A549 (cell line): Measurements from ENCODE around the gene CHST11. TPM values are rescaled to one million over a fixed set of nuclear protein-coding genes. Genes with fewer than 3 reads are reported as not detected.

Source experiments
- ATAC-seq, 2 experiments: fragments of 200-7000 bp in 1 of 2; fragments of >200 bp in 1 of 2; cut with Nextera tagmentation in 1 of 2; cut with Tn5 transposase in 1 of 2; 3 replicates each; pipeline versions ENCODE4 v1.8.0 to v1.9.1; 2018 to 2020; ENCODE audit warnings: mild to moderate bottlenecking in 1 of 2, moderate library complexity in 1 of 2
- CTCF ChIA-PET: fragments of 300-600 bp; sonication (Branson Sonifier 250); formaldehyde crosslinking; extraction: SDS; loops from one replicate; lab custom pipeline; 2021; ENCODE audit warnings: antibody characterized with exemption, inconsistent platforms; lab: Yijun Ruan, JAX
- POLR2A ChIA-PET: fragments of 350-600 bp; formaldehyde crosslinking; extraction: SDS; loops from one replicate; lab custom pipeline; 2021; ENCODE audit warnings: antibody characterized with exemption, inconsistent platforms; lab: Yijun Ruan, JAX
- DNase-seq, 2 experiments: peaks; one replicate each; pipeline versions ENCODE4 v3.0.0 to v3.0.0-alpha.2; 2011 to 2016; ENCODE audit warnings: low read depth in 1 of 2, low spot score in 1 of 2
- FAIRE-seq: peaks from 2 replicates; lab custom pipeline; 2011; peaks lifted over from hg19 to GRCh38; lab: Jason Lieb, UNC
- H3K27ac ChIP-seq, 2 experiments: fragments of >200 bp; sonication (Bioruptor Twin); formaldehyde crosslinking; 3 replicates each; pipeline ENCODE4 v1.5.1; 2016 to 2017
- H3K4me1 ChIP-seq: fragments of >200 bp; sonication (Bioruptor Twin); formaldehyde crosslinking; 3 replicates; pipeline ENCODE4 v1.6.1; 2016
- H3K4me2 ChIP-seq: fragments of >200 bp; sonication (Bioruptor Twin); formaldehyde crosslinking; 3 replicates; pipeline ENCODE4 v1.6.1; 2016
- H3K4me3 ChIP-seq: fragments of >200 bp; sonication (Bioruptor Twin); formaldehyde crosslinking; 3 replicates; pipeline ENCODE4 v1.5.1; 2016
- H3K9me3 ChIP-seq: fragments of >200 bp; sonication (Bioruptor Twin); formaldehyde crosslinking; 3 replicates; pipeline ENCODE4 v1.6.1; 2016
- ATOH8 ChIP-seq: fragments of 250-450 bp; sonication (Bioruptor Pico); IDR thresholded peaks from 2 replicates; pipeline ENCODE4 v1.5.0; 2020; ENCODE audit warnings: low read depth, mild to moderate bottlenecking, moderate library complexity
- CEBPB ChIP-seq, 2 experiments: fragments of >200 bp in 1 of 2; sonication (Bioruptor Twin) in 1 of 2; formaldehyde crosslinking in 1 of 2; IDR thresholded peaks; 2 replicates each; pipeline ENCODE4 v1.6.1; 2012 to 2016
- CHD2 ChIP-seq: fragments of 150-350 bp; IDR thresholded peaks from 2 replicates; pipeline ENCODE4 v1.6.1; 2014; ENCODE audit warnings: low read length; ENCODE audit not compliant: partially characterized antibody
- CTCF ChIP-seq: fragments of >200 bp; sonication (Bioruptor Twin); formaldehyde crosslinking; IDR thresholded peaks from 3 replicates; pipeline ENCODE4 v1.5.1; 2016
- EHF ChIP-seq: fragments of 250-450 bp; sonication (Bioruptor Pico); IDR thresholded peaks from 2 replicates; pipeline ENCODE4 v1.5.0; 2020; ENCODE audit warnings: mild to moderate bottlenecking
- ELK1 ChIP-seq: fragments of 150-350 bp; IDR thresholded peaks from 2 replicates; pipeline ENCODE4 v1.6.1; 2014; ENCODE audit warnings: low read depth, mild to moderate bottlenecking, low read length
- FOXS1 ChIP-seq: fragments of 250-450 bp; sonication (Bioruptor Pico); IDR thresholded peaks from 2 replicates; pipeline ENCODE4 v1.5.0; 2020; ENCODE audit warnings: mild to moderate bottlenecking, moderate library complexity
- GATA3 ChIP-seq: IDR thresholded peaks from 2 replicates; pipeline ENCODE4 v1.6.1; 2012; ENCODE audit warnings: borderline replicate concordance
- HDAC2 ChIP-seq: fragments of 200-600 bp; sonication (generic); IDR thresholded peaks from 2 replicates; pipeline ENCODE4 v1.6.1; 2016
- HOXB13 ChIP-seq: fragments of 250-450 bp; sonication (Bioruptor Pico); IDR thresholded peaks from 2 replicates; pipeline ENCODE4 v1.5.0; 2020; ENCODE audit warnings: low read depth, mild to moderate bottlenecking, moderate library complexity
- JUNB ChIP-seq: fragments of >200 bp; sonication (Bioruptor Twin); formaldehyde crosslinking; IDR thresholded peaks from 2 replicates; pipeline ENCODE4 v1.6.1; 2016
- KDM5A ChIP-seq: fragments of 200-600 bp; sonication (generic); IDR thresholded peaks from 2 replicates; pipeline ENCODE4 v1.6.1; 2016; ENCODE audit warnings: antibody characterized with exemption, mild to moderate bottlenecking
- PBX3 ChIP-seq: IDR thresholded peaks from 2 replicates; pipeline ENCODE4 v1.6.1; 2012
- RFX5 ChIP-seq: fragments of 450-650 bp; IDR thresholded peaks from 2 replicates; pipeline ENCODE4 v1.7.1; 2014; ENCODE audit warnings: antibody characterized with exemption, mild to moderate bottlenecking, moderate library complexity
- RNF2 ChIP-seq: fragments of 200-600 bp; sonication (generic); IDR thresholded peaks from 2 replicates; pipeline ENCODE4 v1.6.1; 2016; ENCODE audit warnings: low read depth, mild to moderate bottlenecking, antibody characterized with exemption, moderate library complexity, borderline replicate concordance
- TP53 ChIP-seq: fragments of 250-450 bp; sonication (Bioruptor Pico); IDR thresholded peaks from 2 replicates; pipeline ENCODE4 v1.5.0; 2021; ENCODE audit warnings: mild to moderate bottlenecking, moderate library complexity
- ZC3H11A ChIP-seq: fragments of 450-650 bp; IDR thresholded peaks from 2 replicates; pipeline ENCODE4 v1.6.1; 2014; ENCODE audit warnings: antibody characterized with exemption, mild to moderate bottlenecking
- ZNF302 ChIP-seq: fragments of 250-450 bp; sonication (Bioruptor Pico); IDR thresholded peaks from 2 replicates; pipeline ENCODE4 v1.9.0; 2021; ENCODE audit warnings: inconsistent platforms, mild to moderate bottlenecking, moderate library complexity
- WGBS: methylation state at CpG from one replicate; pipeline ENCODE4 v1.1.6; 2017; ENCODE audit errors: missing lambda C conversion rate; 5-methylcytosine and 5-hydroxymethylcytosine counted together
- polyA plus RNA-seq, 4 experiments: library from polyadenylated mRNA; depleted of rRNA in 3 of 4; stranded (reverse); fragments of >200 nt; fragmentation: RNase III in 1 of 4; extraction: RNeasy Plus Mini Kit Qiagen cat#74134 plus additional on column Dnase treatment in 1 of 4; gene quantifications; 2 replicates in 3 of 4; 3 replicates in 1 of 4; pipeline ENCODE4 v1.2.3, GENCODE V29; 2011 to 2017

CHST11 gene
- polyA plus RNA-seq, 2 of the 4 experiments (the other 2 are of a cell fraction) = 19.2 to 21.8 TPM

- DNase-seq (no peak), FAIRE-seq (no peak), ATAC-seq (peak in 1 of 2 experiments; percentile 22; a peak in 2 of 6 replicates)
- ChIA-PET POLR2A (no interaction called here), CTCF (no interaction called here)
- 0 out of 3 replicates have a peak, but pooled peaks cover 13% of the 10 kb centered on the region for H3K4me1 ChIP-seq
- no peak overlapping the region for H3K27ac ChIP-seq
- TF ChIP-seq HDAC2 (no peak), JUNB (no peak), RFX5 (no peak), TP53 (CRISPR knock-in tag) (no peak), CHD2 (no peak), CTCF (no peak), ZNF302 (CRISPR knock-in tag) (no peak), ELK1 (no peak), RNF2 (no peak), GATA3 (no peak), CEBPB (IDR thresholded peaks at IDR 0.05) (no peak)
- no peak overlapping the region for H3K4me3 ChIP-seq
- H3K4me2 ChIP-seq = no peak overlapping the region
- WGBS = 74% methylated on average over 12 of the region's 12 CpGs
- H3K9me3 ChIP-seq = 0 out of 3 replicates have a peak, but pooled peaks cover 5% of the 10 kb centered on the region
Observed at GRCh38 chr12:104695453-104696148, 238.9 kb downstream of the CHST11 start.

DNA sequence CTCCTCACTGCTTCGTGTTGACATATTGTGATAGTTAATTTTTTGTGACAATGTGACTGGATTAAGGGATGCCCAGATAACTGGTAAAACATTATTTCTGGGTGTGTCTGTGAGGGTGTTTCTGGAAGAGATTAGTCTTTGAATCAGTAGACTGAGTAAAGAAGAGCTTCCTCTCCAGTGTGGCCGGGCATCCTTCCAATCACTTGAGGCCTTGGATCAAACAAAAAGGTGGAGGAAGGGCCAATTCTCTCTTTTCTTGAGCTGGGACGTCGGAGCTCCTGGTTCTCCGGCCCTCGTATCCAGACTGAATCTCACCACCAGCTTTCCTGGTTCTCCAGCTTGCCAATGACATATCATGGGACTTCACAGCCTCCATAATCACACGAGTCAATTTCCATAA, 240.4 kb downstream of the CHST11 start:
- no peak for DNase-seq
- 86% methylated on average over 7 of the region's 7 CpGs for WGBS
- no peak for ATAC-seq
- ChIA-PET CTCF (interaction anchor here (1.0 to 1.2 kb wide), 2 partner anchors 17 to 315 kb away, joined by 3 to 4 read pairs; no protein-coding TSS in a partner anchor), POLR2A (no interaction called here)
- TF ChIP-seq PBX3 = no peak
- TF ChIP-seq GATA3 = no peak
- no peak for TF ChIP-seq EHF
- TF ChIP-seq JUNB = no peak
- TF ChIP-seq CTCF = no peak
- TF ChIP-seq TP53 (CRISPR knock-in tag) = no peak
- no peak for TF ChIP-seq HDAC2
- TF ChIP-seq KDM5A = no peak
- no peak for TF ChIP-seq ATOH8
- no peak for TF ChIP-seq HOXB13 (CRISPR knock-in tag)
- TF ChIP-seq RNF2 = no peak
- TF ChIP-seq FOXS1 = no peak
- TF ChIP-seq ZC3H11A = no peak
- Histone ChIP-seq H3K4me3 (no peak overlapping the region), H3K9me3 (0 out of 3 replicates have a peak, but pooled peaks cover 5% of the 10 kb centered on the region), H3K4me1 (0 out of 3 replicates have a peak, but pooled peaks cover 13% of the 10 kb centered on the region), H3K27ac (no peak overlapping the region), H3K4me2 (no peak overlapping the region)
- no peak for FAIRE-seq
